GM21360 (cell line): ENCODE measurements around the gene NFATC2.

Experiments used
- ATAC-seq: cut with Tn5 transposase; IDR thresholded peaks from one replicate; pipeline ENCODE4 v1.9.1; 2021; ENCODE audit warnings: mild to moderate bottlenecking, moderate library complexity; ENCODE audit not compliant: unreplicated experiment

NFATC2 gene

DNA sequence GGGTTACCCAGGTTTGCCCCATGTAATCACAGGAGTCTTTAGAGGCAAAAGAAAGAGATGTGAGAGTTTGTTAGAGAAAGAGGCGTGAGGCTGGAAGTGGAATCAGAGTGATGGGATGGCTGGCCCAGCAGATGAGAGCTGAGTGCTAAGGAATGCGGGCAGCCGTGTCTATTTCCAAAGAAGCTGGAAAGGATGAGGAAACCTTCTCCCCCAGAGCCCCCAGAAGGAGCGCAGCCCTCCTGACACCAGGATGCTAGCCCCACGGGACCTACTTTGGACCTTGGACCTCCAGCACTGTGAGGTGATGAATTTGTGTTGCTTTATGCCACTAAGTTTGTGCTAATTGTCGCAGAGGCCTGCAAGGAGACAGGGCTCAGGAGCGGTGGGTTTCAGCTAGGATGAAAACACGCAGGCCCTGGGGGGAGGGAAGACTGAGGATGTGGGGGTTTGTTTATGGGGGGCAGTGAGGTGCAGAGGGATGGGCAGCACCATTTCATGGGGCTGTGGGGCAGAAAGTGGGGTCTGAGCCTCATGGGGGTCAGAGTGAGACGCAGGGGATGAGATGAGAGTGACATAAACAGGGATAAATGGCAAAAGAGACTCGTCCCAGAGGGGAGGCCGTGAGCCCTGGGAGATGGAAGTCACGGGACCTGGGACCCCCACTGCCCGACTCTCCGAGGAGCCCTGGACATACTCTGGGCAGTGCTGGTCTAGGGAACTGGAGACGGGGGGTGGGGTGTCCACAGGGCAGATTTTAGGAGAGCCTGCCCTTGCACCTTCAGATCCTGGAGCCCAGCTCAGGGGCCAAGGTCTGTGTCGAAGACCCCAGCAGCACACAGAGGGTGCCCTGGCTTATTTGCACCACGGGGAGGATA lies 160.2 kb downstream of the NFATC2 start:
- no peak for ATAC-seq

DNA sequence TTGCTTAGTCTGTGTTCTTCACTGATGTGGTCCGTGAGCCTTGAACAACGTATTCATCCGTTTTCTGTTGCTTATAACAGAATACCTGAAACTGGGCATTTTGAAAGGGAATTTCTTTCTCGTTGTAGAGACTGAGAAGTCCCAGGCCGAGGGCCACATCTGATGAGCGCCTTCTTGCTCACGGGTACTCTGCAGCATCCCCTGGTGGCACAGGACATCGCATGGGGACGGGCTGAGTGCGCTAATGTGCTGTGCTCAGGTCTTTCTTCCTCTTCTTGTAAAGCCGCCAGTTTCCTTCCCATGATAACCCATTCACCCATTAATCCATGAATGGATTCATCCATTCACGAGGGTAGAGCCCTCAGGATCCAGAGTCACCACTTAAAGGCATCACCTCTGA lies 161.0 kb downstream of the NFATC2 start:
- ATAC-seq: no peak

DNA sequence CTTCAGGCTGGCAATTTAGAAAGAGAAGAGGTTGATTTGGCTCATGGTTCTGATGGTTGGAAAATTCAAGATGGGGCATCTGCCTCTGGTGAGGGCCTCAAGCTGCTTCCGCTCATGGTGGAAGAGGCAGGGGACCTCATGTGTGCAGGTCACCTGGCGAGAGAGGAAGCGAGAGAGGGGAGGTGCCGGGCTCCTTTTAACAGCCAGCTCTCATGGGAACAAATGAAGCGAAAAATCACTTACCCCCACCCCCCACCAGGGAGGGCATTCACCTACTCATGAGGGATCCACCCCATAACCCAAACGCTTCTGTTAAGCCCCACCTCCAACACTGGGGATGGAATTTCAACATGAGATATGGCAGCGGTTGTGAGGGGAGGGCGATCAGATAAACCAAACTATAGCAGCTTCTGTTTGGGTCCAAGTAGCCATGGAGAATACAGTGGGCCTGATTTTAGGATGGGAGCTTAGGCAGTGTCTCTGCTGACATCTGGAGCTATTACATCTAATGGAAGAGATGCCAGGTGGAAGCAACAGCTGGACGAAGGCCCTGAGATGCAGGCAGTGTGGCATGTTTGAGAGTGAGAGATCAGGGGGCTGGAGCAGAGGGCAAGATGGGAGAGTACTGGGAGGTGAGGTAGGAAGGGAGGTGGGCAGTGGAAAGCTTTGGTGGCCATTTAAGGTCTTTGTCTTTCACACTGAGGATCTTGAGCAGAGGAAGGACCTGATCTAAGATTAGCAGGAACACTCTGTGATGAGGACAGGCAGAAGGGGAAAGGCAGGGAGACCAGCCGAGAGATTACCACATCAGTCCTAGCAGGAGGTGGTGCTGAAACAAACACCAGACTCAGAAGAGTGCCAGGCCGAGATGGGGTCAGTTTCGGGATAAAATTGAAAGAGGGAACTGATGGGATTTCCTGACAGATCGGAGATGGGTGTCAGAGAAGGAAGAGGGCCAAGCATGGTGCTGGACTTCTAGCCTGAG lies 161.8 kb downstream of the NFATC2 start:
- ATAC-seq: no peak

- ATAC-seq: no peak
Measured at GRCh38 chr20:51379601-51380341, 162.7 kb downstream of the NFATC2 start.

GRCh38 chr20:51378171-51378928 lies 164.2 kb downstream of the NFATC2 start:
- ATAC-seq: no peak

- no peak for ATAC-seq
Measured at GRCh38 chr20:51377132-51377531, 165.4 kb downstream of the NFATC2 start.

DNA sequence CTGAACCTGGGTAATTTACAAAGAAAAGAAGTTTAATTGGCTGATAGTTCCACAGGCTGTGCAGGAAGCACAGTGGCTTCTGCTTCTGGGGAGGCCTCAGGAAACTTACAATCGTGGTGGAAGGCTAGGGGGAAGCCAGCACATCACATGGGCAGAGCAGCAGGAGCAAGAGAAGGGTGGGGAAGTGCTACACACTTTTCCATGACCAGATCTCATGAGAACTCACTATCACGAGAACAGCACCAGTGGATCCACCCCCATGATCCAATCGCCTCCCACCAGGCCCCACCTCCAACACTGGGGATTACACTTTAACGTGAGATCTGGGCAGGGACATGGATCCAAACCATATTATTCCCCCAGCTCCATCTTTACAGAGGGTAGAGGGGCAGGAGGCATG lies 166.4 kb downstream of the NFATC2 start:
- ATAC-seq: no peak

DNA sequence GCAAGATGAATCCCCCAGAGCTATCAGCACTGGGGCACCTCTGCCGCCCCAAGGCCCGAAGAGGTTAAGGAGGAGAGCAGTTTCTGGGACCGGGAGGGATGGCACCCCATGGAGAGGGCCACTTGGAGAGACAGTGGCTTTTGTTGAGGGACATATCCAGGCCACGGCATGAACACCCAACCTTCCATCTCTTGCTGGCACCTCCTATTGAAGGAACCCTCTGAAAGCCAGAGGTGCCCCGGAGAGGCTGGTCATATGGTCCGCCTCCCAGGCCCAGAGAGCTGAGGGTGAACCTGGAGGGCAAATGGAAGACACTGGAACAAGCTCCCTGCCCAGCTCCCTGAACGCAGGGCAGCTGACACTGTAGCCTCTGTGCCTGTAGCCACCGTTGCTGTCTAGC lies 167.0 kb downstream of the NFATC2 start:
- no peak for ATAC-seq

DNA sequence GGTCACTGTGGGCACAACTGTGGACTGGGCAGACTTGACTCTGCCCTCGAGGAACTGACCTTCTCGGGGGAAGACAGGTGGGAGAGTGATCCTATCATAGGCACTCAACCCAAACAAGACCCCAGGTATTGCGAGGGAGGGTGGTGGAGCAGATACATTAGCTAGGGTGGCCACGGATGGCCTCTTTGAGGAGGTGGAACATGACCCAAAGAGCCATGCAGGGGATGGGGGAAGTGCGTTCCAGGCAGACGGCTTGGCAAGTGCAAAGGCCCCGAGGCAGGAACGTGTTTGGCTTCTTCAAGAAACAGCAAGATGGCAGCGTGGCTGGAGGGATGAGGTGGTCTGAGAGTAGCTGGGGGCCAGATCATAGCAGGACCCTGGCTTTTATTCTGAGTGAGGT lies 167.6 kb downstream of the NFATC2 start:
- ATAC-seq: no peak

DNA sequence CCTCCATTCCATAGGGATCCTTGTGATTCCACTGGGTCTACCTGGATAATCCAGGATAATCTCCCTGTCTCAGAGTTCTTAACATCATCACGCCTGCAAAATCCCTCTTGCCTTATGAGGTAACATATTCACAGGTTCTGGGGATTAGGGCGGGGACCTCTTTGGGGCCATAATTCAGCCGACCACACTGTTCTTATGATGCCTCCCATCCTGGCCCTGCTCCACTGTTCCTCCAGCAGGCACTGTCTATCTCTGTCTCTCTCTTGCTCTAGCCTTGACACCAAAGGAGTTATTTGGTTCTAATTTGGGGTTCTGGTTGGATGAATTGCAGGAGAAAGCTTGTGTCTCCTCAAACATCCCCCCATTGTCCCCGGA lies 168.1 kb downstream of the NFATC2 start:
- ATAC-seq: no peak

DNA sequence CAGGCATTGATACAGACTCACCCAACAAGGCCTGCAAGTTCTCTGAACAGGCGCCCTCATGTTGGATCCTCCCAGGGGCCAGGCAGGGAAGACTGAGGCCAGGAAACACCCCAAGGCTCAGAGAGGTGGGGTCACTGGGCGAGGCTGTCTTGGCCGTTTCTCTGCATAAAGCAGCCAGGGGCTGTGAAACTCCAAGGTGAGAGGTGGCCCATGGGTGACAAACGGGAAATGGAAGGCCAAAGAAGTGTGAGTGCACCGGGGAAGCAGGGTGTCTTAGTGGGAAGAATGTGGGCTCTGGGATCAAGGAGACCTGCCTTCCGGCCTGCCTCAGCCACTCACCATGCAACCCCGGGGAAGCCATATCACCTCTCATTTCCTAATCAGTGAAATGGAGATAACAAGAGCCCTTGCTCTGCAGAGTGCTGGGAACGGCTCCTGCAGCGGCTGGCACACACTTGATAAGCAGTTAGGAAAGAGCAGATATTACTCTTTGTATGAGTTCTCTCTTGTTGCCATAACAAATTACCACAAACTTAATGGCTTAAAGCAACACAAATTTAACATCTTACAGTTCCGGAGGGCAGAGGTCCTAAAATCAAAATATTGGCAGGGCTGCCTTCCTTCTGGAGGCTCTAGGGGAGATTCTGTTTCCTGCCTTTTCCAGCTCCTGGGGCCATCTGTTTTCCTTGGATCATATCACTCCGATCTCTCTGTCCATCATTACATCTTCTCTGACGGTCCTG lies 168.6 kb downstream of the NFATC2 start:
- ATAC-seq: no peak

- no peak for ATAC-seq
Measured at GRCh38 chr20:51372966-51373365, 169.6 kb downstream of the NFATC2 start.

GRCh38 chr20:51372176-51372803 lies 170.2 kb downstream of the NFATC2 start:
- ATAC-seq: no peak

DNA sequence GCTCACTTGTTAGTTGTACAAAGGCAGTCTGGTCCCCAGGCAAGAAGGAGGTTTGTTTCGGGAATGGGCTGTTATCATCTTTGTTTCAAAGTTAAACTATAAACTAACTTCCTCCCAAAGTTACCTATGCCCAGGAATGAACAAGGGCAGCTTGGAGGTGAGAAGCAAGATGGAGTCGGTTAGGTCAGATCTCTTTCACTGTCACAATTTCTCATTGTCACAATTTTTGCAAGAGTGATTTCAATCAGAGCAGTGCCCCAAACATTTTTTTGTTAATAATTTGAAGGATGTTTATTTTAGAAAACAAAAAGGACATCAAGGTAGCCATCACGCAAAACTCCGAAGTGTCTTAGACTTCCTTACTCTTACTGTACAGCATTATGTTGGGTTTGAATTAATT lies 170.8 kb downstream of the NFATC2 start:
- no peak for ATAC-seq

DNA sequence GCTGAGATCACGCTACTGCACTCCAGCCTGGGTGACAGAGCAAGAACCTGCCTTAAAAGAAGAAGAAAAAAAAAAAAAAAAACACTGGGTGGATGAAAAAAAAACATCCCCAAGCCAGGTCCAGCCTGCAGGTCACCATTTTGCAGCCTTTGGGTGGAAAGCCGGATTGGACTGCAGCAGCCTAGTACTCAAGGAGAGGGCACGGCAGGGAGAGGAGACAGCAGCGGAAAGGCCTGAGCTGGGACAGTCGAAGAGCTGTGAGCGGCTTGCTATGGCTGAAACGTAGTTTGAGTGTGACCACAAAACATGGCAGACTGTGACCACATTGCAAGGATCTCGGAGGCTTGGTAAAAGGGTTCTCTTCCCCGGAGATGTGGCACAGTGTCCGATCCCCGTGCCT lies 173.0 kb downstream of the NFATC2 start:
- no peak for ATAC-seq

GRCh38 chr20:51368461-51369211 lies 173.9 kb downstream of the NFATC2 start:
- ATAC-seq: no peak

- ATAC-seq: no peak
Measured at GRCh38 chr20:51366155-51366886, 176.2 kb downstream of the NFATC2 start.

DNA sequence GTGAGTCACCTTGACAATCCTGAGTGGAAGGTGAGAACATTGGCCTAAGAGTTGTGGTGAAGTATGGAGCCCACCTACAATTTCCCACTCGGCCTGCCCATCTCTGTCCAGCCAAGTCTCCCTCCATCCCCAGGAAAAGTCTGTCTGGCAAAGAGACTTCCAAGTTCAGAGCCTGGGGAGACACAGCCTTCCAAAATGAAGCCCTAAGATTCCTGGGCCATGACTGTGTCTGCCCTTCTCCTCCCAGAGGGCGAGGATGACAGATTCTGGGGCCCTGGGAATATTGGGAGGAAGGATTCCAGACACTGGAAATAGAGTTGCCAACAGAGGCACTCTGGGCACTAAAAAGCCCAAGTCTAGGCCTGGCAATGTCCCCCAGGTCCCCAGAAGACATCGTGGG lies 176.8 kb downstream of the NFATC2 start:
- no peak for ATAC-seq
